COLO668 (cell line): ENCODE results near the gene AMBP.

Experiments used
- DNase-seq: peaks from one replicate; lab custom pipeline; 2025; ENCODE audit not compliant: unreplicated experiment; lab: John Stamatoyannopoulos, UW

Gene AMBP

GRCh38 chr9:114112778-114113584 lies 34.9 kb upstream of the AMBP start:
- no peak for DNase-seq

- no peak for DNase-seq
Measured at GRCh38 chr9:114112325-114112724, 34.2 kb upstream of the AMBP start.

GRCh38 chr9:114110180-114110579 lies 32.1 kb upstream of the AMBP start:
- DNase-seq: no peak

GRCh38 chr9:114109124-114109523 lies 31.0 kb upstream of the AMBP start:
- DNase-seq: no peak

GRCh38 chr9:114108016-114108833 lies 30.1 kb upstream of the AMBP start:
- peak; percentile 79 for DNase-seq

GRCh38 chr9:114107286-114108001 lies 29.3 kb upstream of the AMBP start:
- DNase-seq: no peak

- no peak for DNase-seq
Measured at GRCh38 chr9:114105236-114105635, 27.1 kb upstream of the AMBP start.

GRCh38 chr9:114102484-114102883 lies 24.4 kb upstream of the AMBP start:
- DNase-seq: no peak

- no peak for DNase-seq
Measured at GRCh38 chr9:114100536-114100935, 22.4 kb upstream of the AMBP start.

- peak; percentile 51 for DNase-seq
Measured at GRCh38 chr9:114099669-114100270, 21.7 kb upstream of the AMBP start.

- peak; percentile 84 for DNase-seq
Measured at GRCh38 chr9:114098936-114099668, 21.0 kb upstream of the AMBP start, which contains the start of gene KIF12. Gene KIF12 (minus strand): TSS chr9:114099292. CDS start chr9:114099276, 16 bp downstream.

- peak; percentile 88 for DNase-seq
Measured at GRCh38 chr9:114098021-114098935, 20.2 kb upstream of the AMBP start.

- DNase-seq: peak; percentile 31
Measured at GRCh38 chr9:114097613-114098020, 19.5 kb upstream of the AMBP start.

- no peak for DNase-seq
Measured at GRCh38 chr9:114096866-114097612, 18.9 kb upstream of the AMBP start.

- no peak for DNase-seq
Measured at GRCh38 chr9:114096041-114096511, 18.0 kb upstream of the AMBP start.

GRCh38 chr9:114094971-114095370 lies 16.9 kb upstream of the AMBP start:
- DNase-seq: no peak

GRCh38 chr9:114093761-114094505 lies 15.8 kb upstream of the AMBP start:
- no peak for DNase-seq

GRCh38 chr9:114093031-114093471 lies 15.0 kb upstream of the AMBP start:
- no peak for DNase-seq
